ENCODE measurements around the gene ATF7IP.
"Not testable (repeated sequence)": the region's sequence is repeated elsewhere in the genome, so short reads cannot be mapped to it uniquely, and the experiment has no call there.

ATF7IP gene

DNA sequence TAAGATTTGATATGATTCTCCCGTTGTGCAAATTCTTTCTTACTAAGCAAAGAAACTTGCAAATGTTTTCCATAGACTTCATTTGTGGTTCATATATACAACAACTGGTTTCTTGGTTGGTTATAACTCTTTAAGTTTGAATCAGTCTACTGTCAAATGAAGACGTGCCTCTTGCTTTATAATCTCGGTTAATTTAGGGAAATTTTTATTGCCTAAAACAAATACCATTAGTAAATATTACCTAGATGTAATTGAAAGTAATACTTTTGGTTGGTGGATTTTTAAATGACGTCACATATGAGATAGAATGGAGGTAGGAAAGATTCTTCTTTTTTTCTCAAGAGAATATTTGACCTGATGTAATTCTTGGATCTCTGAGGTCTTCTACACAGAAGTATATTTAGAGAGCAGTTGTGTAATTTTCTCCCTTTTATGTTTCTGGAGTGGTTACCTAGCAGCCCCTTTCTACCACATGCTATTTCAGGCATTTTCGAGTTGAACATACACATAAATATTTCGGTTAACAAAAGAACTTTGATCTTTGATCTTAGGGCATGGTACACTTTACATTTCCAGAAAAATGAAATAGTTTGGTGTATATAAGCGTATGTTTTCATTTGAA, 1.7 kb downstream of the ATF7IP start:
- DNase-seq (ENCODE audit: low read depth) = peak; percentile 36

DNA sequence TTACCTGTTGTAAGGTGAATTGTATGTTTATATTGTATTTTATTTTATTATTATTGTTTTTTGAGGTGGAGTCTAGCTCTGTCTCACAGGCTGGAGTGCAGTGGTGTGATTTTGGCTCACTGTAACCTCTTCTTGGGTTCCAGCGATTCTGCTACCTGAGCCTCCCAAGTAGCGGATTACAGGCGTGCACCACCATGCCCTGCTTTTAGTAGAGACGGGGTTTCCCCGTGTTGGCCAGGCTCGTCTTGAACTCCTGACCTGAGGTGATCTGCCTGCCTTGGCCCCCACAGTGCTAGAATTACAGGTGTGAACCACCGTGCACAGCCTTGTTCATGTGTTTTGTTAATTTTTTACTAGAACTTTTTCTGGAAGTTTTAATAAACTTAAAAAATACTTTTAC, 3.8 kb downstream of the ATF7IP start:
- no peak for DNase-seq (ENCODE audit: low read depth)

DNA sequence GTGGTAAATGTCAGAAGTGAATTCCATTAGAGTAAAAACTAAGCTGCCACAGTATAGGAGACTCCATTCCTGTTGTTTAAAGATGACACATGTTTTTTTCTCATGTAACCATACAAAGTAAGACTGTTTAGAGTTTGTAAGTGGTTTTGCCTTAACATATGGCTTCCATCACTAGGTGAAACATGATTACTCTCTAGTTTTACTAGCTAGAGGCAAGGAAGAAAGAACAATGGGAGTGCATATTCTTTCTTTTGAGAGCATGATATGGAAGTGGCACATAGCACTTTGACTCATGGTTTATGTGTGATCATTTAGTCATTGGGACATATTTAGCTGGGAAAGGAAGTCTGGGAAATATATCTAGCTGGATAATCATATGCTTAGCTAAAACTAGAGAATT, 7.7 kb downstream of the ATF7IP start:
- DNase-seq (ENCODE audit: low read depth) = peak; percentile 70

DNA sequence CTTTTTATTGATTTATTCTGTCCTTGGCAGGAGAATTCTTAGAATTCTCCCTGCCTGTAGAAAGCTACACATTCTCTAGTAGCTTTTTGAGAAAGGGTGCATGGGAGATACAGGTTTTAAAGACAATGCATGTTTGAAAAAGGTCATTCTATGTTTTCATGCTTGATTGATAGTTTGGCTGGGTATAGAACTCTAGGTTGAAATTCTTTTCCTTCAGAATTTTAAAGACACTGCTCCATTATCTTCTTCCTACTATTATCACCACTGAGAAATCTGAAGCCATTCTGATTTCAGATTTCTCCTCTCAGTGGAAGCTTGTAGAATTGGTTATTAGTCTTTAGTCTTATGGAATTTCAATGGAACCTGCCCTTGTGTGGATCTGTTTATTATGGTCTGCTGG, 14.0 kb downstream of the ATF7IP start:
- no peak for DNase-seq (ENCODE audit: low read depth)

DNA sequence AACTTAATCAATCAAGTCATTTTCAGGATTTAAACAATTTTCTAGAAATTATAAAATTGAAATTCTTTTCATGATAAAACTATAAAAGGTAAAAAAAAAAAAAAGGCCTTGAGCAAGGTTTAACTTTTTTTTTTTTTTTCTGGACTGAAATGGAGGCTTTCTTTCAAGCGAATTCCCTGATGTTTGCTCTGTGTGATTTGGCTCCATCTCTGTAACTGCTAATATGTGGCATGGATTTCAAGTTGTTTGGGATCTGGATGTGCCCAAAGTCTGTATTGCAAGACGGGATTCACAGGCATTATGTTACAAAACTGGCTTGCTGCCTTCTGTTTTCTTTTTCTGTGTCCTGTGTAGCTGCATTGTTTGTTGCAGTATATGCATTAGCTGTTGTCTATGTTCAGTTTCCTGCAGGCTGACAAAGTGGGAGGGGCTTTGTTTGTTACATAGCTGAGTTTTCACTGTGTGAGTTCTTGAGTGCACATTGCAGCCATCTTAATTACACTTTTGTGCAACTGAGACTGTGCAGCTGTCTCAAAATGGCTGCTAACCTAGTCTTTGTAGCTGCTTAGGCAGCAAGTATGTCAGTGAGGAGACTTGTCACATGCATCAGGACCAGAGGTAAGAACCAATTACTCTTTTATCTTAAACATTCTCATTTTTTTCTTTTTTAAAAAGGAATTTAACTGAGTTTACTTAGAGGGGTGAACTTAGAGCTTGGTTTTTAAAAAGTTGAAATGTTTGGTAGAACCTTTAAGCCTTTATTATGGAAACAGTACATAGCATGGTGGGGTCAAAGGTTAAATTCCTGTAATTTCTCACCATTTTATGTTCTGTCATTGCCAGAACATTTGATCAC, 19.5 kb downstream of the ATF7IP start:
- DNase-seq (ENCODE audit: low read depth) = no peak

DNA sequence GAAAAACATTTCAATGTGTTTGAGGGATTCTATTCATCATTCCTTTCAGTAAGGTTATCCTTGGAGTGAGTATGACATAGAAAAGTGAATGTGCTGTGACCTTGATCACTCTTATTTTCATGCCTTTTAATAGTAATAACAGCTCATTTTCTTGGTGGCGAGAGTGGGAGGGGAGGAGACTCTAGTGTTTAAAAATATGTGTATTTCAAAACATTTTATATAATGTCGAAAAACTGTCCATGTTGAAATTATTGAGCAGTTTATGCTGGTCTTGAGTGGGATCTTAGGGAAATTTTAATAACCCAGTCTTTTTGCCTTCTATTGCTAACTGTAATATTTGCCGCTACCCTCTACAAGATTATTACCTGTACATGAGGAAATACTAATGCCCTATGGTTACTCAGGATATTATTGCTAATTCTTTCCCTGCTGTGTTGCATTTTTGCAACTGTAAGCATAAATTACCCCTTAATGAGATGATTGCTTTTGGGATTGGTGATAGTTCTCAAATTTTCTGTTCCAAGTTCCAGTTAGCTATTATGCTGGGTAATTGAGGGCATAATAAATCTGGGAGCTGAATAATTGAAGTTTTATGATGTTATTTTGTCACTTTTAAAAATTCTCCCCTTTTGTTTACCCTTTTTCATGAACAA, 21.9 kb downstream of the ATF7IP start:
- DNase-seq (ENCODE audit: low read depth) = no peak

DNA sequence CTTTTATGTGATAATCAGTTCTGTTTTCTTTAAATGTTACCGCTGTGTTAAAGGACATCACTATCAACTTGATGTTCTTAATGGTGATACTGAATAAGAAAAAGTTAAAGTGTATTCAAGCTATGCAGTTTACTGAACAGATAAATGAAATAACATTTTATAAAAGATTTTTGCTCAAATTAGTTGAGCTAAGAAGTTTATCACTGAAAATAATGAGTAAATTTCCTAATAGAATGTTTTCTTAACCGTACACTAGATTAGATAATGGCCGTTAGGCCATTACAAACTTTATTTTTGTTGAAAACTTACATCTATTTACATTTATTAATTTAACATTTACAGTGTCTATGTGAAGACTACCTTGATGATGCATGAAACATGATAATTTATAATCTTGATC, 25.0 kb downstream of the ATF7IP start:
- no peak for DNase-seq (ENCODE audit: low read depth)

DNA sequence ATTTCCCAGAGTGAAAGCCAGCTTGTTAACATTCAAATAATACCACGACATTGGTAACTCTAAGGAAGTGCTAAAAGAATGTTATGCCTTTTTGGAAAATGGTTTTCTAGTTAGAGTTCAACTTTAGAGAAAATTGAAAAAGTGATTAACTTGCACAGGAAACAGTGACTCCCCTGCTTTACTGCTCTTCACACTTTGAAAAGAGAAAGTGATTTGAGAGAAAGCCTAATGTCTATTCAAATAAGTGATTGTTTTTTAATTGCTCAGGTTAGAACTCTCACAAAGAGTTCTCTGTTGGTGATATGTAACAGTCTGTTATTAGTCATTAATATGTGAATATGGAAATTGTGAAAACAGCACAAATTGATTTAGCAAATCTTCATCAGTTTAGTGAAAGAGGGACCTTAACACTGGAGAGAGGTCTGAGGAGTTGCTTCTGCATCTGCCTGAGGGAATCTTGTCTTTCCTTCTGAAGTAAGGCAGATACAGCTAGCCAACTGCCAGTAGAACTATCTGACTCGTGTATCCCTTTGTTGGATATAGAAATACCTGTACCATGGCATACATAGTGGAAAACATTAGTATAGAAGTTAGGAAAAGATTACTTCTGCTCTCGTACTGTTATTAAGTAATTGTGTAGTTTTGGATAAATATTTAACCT, 25.5 kb downstream of the ATF7IP start:
- no peak for DNase-seq (ENCODE audit: low read depth)

DNA sequence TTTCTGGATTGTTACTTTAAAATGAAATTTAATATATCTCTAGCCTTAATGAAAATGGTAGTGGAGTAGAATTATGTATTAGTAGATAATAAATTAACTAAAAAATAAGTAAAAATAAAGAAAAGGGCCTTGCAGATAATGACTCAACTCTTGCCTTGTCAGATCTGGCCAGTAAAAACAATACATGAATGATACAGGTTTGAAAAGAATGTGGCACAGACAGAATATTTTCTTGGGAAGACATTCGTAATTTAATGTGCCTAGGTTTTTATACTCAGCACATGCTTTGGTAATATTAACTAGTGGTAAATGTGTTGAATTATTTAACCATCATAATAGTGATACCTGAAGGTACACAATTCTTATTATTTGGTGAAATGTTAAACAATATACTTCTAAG, 28.3 kb downstream of the ATF7IP start:
- no peak for DNase-seq (ENCODE audit: low read depth)

DNA sequence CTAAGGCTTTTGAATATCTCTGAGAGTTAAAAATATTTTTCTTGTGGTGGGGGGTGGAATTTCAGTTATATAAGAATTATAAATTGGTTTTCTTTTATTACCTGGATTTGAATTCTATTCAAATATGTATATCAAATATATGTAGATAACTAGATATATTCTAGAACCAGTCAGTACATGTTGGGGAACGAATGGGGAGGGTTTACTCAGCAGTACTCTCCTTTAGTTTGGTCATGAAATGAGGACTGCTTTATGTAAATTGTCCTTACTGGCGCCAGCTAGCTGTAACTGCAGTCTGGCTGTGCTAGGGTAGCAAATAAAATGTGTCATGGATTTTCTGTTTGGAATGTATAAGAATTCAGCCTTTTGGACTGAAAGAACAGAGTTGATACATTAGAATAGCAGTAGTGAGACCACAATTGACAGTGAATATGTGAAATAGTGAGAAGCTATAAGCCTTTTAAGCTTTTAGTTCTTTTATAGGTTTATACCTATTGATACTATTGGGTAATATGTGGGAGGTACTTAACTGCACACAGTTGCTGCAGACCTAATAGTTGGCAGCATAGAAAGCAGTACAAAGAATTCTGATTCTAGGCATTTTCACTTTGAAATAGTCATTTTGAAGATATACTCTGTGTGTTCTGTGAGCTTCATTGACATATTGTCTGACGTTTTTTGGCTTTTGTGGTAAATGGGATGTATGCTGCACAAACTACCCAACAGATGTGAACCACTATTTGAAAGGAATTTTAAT, 29.0 kb downstream of the ATF7IP start:
- DNase-seq (ENCODE audit: low read depth) = no peak

DNA sequence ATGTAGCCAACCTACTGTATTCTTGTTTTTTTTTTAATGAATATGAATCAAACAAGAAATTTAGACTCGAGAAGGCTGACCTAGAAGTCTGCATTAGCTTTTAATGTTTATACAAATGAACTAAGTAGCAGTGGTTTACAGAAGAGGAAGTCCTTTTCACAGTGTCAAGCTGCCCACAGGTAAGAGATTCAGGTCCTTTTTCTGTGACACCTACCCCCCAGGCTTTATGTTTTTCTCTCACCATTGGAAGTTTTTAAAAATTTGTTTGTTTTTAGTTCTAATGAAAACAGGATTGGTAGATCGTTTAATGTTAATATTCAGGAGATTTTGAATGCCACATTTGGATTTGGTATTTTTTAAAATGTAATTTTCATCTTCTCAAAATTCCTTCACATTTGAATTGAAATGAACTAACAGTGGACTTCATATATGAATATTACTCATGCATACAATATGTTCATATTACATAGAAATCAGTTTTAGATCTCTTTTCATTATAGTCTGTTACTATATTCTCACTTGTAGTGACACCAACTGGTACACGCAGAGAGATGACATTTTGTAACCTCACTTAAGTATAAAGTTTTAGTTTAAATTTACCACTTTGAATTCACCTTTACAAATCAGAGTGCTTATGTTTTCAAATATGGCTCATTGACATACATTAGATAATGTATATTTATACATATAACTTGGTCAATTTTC, 29.7 kb downstream of the ATF7IP start:
- DNase-seq (ENCODE audit: low read depth) = no peak

DNA sequence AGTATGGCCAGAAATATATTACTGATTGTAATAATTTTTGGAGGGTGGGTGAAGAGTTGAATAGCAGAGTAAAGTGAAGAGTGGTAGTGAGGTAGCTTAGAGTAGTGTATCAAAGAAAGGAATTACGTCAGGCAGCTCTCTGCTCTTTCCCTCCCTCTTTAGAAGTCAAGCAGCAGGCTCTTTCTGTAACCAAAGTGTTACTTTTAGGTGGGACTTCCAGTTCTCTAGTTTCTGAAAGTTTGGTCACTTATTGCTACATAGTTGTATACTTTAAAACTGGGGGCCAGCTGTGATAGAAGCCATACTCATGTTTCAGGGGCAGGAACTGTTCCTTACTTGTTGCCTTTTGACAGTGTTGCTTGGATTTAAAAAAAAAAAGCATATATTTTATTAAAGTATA, 30.6 kb downstream of the ATF7IP start:
- DNase-seq (ENCODE audit: low read depth) = no peak

DNA sequence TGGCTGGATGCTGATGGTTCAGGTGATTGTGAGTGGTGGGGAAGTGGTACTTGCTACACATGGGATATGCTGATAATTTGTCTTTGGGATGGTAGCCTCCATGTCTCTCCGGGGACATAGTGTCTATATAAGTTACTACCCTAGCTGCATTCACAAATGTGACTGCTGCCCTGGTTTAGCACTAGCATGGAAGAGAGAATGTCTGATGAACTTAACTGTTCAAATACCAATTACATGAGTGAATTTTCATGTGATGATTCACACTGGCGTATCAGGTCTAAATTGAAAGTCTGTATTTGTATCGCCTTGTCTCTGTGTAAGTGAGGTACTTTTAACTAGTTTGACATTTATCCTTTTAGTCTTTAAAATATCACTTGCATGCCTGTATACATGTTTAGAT, 34.4 kb downstream of the ATF7IP start:
- peak; percentile 41 for DNase-seq (ENCODE audit: low read depth)

DNA sequence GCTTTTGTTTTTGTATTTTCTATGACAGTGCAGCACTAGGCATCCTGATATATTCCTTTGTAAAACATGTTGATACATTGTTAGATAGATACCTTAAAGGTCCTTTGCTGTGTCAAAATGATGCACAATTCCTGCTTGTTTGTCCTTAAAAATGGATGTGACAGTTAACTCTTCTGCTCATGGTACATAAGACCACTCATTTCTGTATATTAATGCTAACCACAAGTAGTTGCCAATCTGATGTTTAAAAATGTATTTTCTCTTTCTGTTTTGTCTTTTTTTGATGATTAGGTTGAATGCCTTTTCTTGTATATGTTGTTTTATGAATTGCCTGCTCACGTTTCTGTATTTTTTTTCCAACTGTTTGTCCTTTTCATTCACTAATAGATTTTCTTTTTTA, 35.1 kb downstream of the ATF7IP start:
- no peak for DNase-seq (ENCODE audit: low read depth)

DNA sequence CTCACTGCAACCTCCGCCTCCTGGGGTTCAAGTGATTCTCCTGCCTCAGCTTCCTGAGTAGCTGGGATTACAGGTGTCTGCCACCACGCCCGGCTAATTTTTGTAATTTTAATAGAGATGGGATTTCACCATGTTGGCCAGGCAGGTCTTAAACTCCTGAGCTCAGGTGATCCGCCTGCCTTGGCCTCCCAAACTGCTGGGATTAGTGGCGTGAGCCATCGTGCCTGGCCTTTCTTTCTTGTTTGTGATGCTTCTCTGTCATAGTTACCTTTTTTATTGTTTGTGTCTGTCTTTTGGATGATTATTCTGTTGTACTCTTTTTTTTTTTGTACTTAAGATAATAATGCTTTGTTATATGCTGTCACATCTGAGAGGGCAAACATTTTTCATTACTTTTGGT, 35.8 kb downstream of the ATF7IP start:
- not testable (repeated sequence) for DNase-seq (ENCODE audit: low read depth)

DNA sequence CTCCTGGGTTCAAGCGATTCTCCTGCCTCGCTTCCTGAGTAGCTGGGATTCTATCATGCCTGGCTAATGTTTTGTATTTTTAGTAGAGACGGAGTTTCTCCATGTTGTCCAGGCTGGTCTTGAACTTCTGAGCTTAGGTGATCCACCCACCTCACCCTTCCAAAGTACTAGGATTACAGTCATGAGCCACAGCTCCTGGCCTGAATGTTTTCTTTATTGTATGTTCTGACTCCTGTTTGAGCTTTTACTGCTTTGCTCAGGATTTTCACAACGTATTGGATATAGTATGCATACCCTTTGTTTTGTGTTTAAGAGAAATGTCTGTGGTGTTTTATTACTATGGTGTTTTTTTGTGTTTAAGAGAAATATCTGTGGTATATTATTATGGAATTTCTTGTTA, 37.2 kb downstream of the ATF7IP start:
- DNase-seq (ENCODE audit: low read depth) = no peak

DNA sequence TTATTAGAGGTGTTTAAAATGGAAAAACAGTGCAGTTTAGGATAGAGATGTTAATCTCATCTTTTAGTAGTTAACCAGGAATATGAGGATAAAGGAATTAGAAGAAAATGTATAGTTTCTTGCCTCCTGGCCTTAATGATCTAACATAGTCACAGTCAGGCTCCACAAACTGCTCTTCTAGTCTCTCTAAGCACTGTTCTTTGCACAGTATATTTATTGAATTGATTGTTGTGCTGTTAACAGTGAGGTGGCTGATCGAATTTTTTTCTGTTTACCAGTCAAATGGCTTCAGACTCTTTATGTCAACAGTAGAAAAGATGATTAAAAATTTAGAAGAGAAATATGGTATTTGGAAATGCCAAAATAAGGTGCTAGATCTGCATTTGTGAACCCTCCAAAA, 37.8 kb downstream of the ATF7IP start:
- no peak for DNase-seq (ENCODE audit: low read depth)

DNA sequence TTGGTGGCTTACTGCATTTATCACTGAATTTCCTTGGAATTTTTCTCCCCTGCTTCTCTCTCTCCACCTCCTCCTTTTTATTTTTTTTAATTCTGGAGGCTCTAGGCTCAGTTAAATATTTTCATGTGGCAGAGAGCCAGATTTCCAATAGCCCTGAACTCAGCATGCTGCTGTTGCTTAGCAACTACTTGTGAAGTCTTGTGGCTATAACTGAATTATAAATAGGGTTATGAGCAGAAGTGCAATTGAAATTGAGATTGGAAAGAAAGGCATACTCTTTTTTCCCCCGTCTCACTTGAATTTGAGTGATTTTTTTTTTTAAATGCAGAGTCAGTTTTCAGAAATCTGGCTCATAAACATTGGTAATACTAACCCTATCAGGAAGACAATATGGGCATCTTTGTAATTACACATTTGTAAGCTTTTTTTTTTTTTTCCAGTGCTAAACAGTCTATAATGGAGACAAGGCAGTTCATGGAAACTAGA, 38.3 kb downstream of the ATF7IP start:
- peak; percentile 26 for DNase-seq (ENCODE audit: low read depth)

DNA sequence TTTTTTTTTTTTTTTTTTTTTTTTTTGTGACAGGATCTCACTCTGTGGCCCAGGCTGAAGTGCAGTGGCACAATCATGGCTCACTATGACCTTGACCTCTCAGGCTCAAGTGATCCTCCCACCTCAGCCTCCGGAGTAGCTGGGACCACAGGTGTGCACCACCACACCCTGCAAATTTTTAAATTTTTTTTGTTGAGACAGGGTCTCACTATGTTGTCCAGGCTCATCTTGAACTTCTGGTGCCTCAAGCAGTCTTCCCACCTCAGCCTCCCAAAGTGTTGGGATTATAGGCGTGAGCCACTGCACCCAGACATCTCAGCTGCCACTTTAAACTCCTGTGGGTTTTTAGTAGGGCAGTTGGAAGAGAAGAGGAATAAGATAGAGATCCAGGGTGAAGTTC, 39.9 kb downstream of the ATF7IP start:
- not testable (repeated sequence) for DNase-seq (ENCODE audit: low read depth)

DNA sequence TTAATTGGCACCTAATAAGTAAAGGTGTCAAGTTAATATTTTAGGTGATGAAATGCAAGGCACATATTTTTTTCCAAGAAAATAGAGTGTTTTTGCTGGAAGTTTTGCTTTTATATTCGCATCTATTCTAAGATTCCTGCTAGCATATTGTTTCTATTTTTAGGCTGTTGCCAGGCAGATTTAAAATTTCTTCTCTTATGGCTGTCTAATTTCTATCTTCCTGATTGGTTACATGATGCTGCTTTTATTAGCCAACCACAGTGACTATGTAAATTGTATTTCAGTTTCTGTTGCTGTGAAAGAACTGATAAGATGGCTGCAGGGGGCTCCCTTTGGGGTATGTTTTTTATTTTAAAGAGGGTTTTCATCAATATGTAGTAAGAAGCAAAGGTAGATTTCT, 42.7 kb downstream of the ATF7IP start:
- no peak for DNase-seq (ENCODE audit: low read depth)

DNA sequence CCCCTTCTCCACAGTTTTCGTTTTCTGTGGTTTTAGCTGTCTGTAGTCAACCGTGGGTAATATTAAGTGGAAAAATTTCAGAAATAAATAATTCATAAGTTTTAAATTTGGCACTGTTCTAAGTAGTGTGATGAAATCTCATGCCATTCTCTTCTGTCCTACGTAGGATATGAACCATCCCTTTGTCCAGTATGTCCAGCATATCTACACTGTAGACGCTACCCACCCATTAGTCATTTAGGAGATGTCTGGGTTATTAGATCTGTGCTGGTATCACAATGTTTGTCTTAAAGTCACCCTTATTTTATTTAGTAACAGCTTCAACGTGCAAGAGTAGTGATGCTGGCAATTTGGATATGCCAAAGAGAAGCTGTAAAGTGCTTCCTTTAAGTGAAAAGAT, 44.7 kb downstream of the ATF7IP start:
- no peak for DNase-seq (ENCODE audit: low read depth)

Measured in HS-5 (cell line).